ENCODE measurements around the gene PRKCB.

Gene PRKCB

GRCh38 chr16:23945243-23945642 lies 109.5 kb downstream of the PRKCB start:
- no peak for DNase-seq

DNA sequence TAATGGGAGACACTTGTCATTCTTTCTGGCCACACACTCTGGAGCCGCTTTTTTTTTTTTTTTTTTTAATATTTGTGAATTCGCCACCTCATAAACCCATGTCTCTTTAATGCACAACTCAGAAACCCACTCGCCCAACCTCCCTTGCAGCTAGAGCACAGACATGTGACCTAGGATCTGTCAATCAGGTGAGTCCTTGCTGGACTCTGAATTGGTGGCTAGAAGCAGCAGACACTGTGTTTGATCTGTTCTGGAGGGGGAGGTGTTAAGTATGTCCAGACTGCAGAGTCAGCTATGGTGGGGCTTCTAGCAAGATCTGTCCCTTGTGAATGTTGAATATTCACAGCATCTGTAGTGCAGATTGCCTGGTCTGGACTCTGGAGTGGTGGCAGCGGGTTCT lies 112.1 kb downstream of the PRKCB start:
- no peak for DNase-seq

GRCh38 chr16:23948949-23949411 lies 113.2 kb downstream of the PRKCB start:
- DNase-seq = peak; percentile 33

GRCh38 chr16:23949630-23950290 lies 114.0 kb downstream of the PRKCB start:
- DNase-seq = peak; percentile 27

- DNase-seq = no peak
Observed at GRCh38 chr16:23950291-23950894, 114.6 kb downstream of the PRKCB start.

DNA sequence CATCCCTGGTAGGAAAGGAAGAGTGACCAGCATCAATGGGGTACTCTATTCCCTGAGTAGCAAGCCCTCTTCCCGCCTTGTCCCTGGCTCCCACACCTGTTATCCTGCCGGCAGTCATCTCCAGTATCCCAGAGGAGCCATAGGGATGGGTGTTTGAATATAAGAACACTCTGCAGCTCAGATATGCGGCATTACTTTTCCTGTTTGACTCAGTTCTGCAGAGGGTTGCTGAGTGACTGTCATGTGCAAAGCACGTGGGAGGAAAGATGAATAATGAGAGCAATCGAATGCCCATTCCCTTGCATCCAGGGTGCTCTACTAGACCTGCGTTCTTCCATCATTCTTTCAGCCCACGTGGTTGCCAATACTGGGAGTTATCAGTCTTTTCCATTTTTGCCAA lies 115.1 kb downstream of the PRKCB start:
- DNase-seq = no peak

GRCh38 chr16:23952128-23952970 lies 116.6 kb downstream of the PRKCB start:
- peak; percentile 39 for DNase-seq

- no peak for DNase-seq
Observed at GRCh38 chr16:23952971-23953300, 117.2 kb downstream of the PRKCB start.

DNA sequence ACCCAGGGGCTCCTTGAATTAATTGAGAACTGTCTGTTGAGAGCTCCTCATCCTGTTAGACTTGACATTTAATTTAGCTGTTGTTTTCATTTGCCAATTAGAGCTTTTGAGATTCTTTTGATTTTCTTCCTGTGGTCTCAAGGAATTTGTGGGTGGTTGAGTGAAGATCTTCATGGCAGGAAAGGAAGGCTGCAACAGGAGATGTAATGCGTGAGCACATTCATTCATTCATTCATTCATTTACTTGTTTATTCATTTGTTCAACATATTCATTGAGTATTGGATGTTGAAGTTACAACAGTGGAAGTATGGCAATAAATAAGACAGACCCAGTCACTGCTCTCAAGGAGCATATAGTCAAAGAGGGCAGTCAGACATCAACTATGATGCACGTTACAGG lies 117.7 kb downstream of the PRKCB start:
- no peak for DNase-seq

DNA sequence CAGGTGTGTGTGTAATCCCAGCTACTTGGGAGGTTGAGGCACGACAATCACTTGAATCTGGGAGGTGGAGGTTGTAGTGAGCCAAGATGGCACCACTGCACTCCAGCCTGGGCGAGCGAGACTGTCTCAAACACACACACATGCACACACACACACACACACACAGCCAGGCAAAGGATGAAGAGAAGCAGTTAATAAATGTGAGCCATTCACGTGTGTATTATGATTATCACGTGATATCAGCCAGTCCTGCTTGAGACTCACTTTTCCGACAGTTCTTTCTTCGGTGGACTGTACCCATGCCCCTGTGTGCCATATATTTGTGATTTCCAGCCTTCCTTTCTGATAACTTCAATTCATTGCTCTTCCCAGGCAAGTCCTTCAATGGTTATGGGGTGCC lies 119.3 kb downstream of the PRKCB start:
- no peak for DNase-seq

- DNase-seq = no peak
Observed at GRCh38 chr16:23957287-23957686, 121.5 kb downstream of the PRKCB start.

GRCh38 chr16:23959072-23959751 lies 123.4 kb downstream of the PRKCB start:
- no peak for DNase-seq

- DNase-seq = no peak
Observed at GRCh38 chr16:23959752-23960072, 123.9 kb downstream of the PRKCB start.

DNA sequence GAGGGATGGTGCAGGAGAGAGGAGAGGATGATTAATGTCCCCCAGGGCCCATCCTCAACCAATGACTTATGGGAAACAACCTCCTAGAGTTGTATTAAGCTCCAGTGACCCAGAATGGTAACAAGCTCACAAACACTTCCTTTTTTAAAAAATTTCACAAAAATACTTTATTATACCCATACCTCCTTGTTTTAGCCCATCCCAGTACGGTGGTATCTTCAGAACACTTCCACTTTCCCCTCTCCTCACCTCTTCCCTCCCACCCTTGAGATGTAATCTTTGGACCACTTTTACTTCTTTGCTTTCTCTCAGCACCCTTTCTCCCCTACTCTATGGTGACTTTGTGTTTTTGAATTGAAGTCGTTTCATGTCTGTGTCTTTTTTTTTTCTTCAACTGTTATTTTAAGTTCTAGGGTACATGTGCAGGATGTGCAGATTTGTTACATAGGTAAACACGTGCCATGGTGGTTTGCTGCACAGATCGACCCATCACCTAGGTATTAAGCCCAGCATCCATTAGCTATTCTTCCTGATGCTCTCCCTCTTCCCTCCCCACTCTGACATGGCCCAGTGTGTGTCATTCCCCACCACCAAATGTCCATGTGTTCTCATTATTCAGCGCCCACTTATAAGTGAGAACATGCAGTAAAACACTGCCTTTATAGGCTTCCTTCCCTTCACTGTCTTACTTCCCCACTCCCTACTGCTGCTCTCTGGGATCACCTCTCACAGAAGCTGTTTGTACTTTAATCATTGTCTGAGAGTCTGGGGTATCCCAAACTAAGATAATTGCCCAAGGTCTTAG lies 124.5 kb downstream of the PRKCB start:
- no peak for DNase-seq

GRCh38 chr16:23962001-23962400 lies 126.2 kb downstream of the PRKCB start:
- DNase-seq = no peak

- no peak for DNase-seq
Observed at GRCh38 chr16:23964136-23964535, 128.4 kb downstream of the PRKCB start.

DNA sequence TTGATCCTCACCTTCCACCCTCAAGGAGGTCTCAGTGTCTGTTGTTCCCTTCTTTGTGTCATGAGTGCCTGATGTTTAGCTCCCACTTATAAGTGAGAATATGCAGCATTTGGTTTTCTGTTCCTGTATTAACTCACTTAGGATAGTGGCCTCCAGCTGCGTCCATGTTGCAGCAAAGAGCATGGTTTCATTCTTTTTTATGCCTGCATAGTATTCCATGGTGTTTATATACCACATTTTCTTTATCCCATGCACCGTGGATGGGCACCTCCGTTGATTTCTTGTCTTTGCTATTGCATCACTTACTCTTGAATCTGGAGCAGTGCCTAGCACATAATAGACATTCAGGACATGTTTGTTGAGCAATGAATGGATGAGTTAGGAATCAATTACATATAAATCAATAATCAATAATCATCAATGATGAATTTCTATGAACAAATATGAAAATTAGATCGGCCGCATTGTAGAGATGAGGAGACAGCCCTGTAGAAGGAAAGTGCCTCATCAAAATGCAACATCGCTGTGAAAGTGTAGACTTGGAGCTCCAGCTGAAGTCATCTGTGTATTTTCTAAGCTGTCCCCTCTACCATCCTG lies 129.5 kb downstream of the PRKCB start:
- DNase-seq = no peak

DNA sequence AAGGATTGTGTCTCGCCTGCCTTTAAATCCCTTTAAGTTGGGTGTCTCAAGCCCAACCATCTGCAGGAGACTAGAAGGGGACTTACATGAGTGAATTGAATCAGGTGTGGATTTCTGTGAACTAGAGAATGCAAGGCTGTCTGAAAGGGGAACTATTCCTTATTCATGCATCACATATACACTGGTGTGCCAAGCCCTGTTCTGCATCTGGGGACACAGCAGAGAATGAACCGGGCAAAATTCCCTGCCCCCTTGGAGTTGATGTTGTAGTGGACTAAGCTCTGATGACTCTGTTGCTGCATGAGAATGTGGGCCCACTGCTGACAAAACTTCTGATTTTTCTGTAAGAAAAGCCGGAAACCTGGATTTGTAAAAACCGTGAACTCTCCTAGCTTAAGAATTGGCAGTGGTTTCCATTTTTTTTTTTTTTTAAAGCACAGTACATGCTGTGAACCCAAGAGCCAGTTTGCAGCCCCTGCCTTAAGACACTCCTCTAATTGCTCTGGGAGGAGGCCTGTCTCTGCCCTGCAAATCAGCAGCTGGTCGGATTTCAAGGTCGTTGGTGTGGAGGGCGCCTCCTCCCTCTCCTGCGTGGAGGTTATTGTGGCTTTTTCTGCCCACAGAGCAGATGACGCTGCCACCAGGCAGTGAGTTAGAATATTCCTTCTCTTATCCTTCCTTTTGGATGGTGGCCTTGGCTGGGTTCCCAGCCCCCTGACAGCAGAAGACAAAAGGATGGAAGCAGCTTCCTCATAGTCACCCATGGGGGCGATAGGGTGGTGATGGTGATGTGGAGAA lies 131.0 kb downstream of the PRKCB start:
- no peak for DNase-seq

DNA sequence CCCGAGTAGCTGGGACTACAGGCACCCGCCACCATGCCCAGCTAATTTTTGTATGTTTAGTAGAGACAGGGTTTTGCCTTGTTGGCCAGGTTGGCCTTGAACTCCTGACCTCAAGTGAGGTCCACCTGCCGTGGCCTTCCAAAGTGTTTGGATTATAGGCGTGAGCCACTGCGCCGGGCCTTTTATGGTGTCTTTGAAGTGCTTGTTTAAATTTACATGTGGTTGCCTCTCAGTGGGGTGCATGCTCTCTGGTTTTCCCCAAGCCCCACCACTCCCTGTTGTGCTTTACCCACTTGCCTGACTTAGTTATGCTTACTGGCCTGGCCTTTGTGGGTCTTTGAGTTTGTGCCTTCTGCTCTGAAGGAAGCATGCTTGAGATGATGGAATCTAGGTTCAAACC lies 132.0 kb downstream of the PRKCB start:
- DNase-seq = no peak

- DNase-seq = no peak
Observed at GRCh38 chr16:23968176-23968575, 132.4 kb downstream of the PRKCB start.
